GM19468 (cell line): ENCODE measurements around the gene SLC7A14.

Experiments
- ATAC-seq: cut with Tn5 transposase; IDR thresholded peaks from one replicate; pipeline ENCODE4 v1.9.1; 2021; ENCODE audit warnings: mild to moderate bottlenecking, moderate library complexity, moderate number of reproducible peaks; ENCODE audit not compliant: unreplicated experiment; ENCODE audit errors: extremely low read depth

Gene SLC7A14

GRCh38 chr3:170551252-170551651 is 34.6 kb downstream of the SLC7A14 start:
- ATAC-seq, result no peak

GRCh38 chr3:170542704-170543103 is 43.2 kb downstream of the SLC7A14 start:
- no peak for ATAC-seq

DNA sequence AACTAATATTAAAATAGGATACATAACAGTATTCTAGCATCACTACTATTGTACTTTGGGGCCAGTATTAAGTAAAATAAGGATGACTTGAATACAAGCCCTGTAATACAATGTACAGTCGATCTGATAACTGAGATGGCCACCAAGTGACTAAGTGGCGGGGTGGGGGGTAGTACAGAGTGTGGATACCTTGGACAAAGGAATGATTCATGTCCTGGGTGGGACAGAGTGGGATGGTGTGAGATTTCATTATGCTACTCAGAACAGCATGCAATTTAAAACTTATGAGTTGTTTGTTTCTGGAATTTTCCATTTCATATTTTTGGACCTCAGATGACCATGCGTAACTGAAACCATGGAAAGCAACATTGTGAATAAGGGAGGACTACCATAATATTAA is 46.0 kb downstream of the SLC7A14 start:
- ATAC-seq, result no peak

DNA sequence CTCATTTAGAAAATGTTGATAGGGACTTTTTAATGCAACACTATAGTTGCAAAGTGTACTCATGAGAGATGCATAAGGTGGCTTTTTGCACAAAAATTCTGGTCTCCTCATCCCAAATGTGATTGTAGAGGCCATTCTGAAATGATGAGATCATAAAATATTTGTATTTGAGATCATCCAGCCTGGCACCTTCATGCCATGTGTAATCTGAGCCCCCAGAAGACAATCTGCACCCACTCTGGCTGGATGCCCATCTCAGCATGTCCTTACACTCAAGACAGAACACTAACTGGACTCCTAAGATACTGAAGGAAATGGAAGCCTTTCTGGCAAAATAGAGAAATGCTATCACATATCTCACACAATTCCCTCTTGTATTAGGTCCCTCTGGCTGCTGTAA is 49.2 kb downstream of the SLC7A14 start:
- no peak for ATAC-seq

DNA sequence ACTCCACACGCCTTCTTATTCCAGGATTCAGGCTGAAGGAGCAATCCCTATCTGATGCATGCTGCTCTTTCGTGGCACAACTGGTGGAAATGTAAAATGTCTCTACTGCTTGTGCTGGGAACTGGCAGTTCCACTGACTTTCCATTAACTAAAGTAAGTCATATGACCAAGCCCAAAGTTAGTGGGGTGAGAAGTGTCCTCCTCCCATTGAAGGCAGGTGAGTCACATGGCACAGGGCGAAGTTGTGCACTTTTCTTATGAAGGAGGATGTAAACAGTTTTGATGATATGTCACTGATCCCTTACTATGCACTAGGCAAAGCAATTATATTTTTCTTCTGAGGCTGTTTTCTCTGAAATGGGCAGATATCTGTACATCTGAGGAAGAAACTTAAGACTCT is 51.6 kb downstream of the SLC7A14 start:
- ATAC-seq, result no peak

GRCh38 chr3:170532573-170532972 is 53.3 kb downstream of the SLC7A14 start:
- ATAC-seq, result no peak

GRCh38 chr3:170531657-170532335 is 54.1 kb downstream of the SLC7A14 start:
- no peak for ATAC-seq

DNA sequence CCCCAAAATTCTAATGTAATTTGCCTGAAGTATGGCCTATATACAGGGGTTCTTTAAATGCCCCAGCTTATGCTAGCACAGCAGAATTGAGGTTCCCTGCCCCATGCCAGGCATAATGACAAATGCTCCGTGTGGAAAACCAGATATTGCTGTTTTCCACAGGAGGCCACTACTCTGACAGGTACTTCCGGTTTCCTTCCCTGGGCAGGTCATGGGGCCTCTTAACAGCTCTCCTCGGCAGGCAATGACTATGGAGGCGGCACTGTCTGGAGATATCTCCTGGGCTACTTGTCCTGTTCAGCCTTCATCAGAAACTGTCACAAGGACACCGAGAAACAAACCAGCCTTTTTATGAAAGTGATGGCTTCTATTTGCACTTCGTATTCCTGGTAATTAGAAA is 54.8 kb downstream of the SLC7A14 start:
- no peak for ATAC-seq

DNA sequence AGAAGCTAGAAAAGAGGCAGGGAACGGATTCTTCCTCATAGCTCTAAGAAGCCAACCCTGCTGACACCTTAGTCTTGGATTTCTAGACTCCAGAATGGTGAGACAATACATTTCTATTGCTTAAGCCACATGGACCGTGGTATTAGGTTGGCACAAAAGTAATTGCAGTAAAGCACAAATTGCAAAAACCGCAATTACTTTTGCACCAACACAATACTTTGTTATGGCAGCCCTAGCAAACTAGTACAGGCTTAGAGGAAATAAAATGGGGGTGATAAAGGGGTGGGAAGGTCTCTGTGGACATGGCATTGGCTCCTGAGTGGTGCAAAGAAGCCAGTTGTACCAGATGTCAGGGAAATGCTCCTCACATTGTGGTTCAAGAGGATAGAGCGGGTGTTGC is 56.0 kb downstream of the SLC7A14 start:
- no peak for ATAC-seq

- ATAC-seq, result no peak
Measured at GRCh38 chr3:170529346-170529745, 56.5 kb downstream of the SLC7A14 start.

DNA sequence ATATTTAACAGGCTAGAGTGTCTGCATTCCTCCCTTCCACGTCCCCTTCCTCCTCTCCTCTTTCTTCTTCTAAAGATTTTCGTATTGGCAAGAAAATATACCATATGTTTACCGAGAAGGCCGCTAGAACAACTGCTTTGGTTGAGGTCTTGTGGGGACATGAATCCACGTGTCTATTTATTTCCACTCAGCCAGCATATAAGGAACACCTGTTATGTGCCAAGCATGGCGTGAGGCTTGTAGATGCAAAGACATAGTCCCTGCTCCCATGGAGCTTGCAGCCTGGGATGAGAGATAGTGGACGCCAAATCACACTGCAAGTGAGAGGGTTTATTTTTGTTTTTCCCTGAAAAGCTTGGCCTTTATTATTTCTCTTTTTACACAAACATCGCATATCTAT is 57.1 kb downstream of the SLC7A14 start:
- ATAC-seq, result no peak

DNA sequence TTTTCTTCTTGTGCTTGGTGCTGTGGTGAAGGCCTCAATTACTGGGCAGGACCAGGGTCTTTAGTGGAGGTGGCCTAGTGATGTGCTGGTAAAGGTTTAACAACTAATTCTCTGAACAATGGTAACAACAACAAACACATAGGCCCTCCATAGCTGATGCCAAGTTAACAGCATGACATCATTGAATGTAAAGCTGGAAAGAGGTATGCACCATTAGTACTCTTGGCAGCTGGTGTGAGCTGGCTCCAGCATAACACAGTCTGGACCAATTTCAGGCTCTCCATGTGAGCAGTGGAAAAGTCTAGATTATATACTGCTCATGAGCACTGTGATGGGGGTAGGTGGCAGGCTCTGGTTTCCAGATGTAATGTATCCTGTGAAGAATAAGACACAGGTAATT is 61.8 kb downstream of the SLC7A14 start:
- ATAC-seq, result no peak

DNA sequence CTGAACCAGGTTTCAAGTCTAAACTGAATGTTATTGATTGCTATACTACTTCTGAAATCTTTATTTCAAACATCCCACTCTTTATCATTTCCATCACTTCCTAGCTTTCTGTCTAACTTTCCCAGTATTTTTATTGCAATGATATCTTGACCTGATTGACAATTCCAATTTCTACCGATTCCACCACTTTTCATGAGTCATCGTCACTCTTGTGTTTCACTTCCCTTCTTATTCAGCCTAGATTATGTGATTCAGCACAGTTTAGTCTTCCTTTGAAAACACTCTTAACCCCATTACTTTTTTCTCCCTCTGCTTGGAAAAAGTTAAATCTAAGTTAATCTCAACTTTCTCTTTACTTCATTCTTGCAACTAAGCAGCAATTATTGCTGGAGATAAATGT is 62.6 kb downstream of the SLC7A14 start:
- ATAC-seq, result no peak

DNA sequence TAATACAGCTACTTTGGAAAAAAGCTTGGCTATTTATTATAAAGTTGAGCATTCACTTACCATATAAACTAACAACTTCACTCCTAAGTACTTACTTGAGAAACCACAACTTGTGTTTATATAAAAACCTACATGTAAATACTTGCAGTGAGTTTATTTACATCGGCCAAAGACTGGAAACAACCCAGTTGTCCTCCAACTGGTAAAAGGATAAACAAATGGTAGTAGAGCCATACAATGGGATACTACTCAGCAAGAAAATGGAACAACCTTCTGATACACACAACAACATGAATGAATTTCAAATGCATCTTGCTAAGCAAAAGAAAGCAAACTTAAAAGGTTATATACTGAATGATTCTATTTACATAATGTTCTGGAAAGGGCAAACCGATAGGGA is 63.7 kb downstream of the SLC7A14 start:
- no peak for ATAC-seq

DNA sequence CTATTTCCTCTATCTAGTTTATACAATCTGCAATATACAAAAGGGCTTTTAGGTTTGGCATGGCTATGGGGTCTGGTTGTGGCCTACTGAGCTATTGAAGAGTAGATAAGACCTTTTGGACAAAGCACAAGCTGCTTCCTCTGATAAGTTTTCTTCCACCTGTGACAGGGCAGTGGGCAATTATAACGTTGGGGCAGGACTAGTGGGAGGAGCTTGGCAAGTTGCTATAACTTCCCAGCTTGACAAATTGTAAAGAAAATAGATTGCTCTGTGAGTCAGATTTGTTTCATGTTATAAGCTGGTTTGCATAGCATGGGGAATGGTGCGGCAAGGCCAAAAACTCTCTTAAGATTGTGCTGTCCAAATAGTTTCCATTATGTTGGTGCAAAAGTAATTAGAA is 64.9 kb downstream of the SLC7A14 start:
- ATAC-seq, result no peak

DNA sequence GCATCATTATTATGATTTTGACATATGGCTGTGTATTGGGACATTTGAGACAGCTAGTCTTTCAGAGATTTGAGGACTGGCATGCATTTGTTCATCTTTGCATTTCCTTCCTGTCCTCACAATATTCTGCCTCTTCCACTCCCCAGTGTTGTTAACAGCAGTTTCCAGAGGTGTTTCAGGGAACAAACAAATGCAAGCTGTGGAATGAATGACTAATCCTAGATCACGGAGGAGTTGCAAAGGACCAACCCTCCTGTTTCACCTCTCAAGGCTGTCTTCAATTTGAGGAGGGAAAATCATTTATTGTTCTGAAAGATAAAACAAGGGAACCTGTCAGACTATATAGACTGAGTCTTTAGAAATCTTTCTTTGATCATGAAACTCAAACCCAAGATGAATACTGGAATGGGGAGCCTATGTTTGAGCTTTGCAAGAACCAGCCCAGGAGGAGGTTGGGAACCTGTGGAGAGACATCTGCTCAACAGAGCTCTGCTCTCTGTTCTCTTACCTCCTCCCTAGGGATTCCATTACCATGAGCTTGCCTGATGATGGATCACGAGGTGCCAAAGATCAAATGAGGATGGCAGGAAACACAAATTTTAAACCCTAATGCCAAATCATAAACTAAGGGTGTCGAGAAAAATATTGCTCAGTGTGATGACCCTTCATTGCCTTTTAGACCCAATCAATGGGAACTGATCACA is 68.5 kb downstream of the SLC7A14 start:
- no peak for ATAC-seq

- ATAC-seq, result no peak
Measured at GRCh38 chr3:170513642-170514041, 72.2 kb downstream of the SLC7A14 start.

DNA sequence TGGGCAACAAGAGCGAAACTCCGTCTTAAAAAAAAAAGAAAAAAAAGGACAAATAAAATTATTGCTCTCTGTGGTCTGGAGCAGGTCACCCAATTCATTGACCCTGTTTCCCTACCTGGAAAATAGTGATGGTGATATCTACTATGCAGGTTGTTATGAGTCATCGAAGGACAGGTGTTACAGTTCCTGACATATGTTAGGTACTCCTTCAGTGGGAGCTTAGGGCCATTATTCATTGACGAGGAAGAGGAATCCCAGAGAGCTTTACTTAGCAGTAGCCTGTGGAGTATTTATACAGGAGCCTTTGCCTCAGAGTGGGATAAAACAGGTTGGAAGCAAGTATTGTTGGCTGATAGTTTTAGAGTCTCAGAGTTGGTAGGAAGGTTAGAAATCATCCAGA is 74.5 kb downstream of the SLC7A14 start:
- no peak for ATAC-seq

DNA sequence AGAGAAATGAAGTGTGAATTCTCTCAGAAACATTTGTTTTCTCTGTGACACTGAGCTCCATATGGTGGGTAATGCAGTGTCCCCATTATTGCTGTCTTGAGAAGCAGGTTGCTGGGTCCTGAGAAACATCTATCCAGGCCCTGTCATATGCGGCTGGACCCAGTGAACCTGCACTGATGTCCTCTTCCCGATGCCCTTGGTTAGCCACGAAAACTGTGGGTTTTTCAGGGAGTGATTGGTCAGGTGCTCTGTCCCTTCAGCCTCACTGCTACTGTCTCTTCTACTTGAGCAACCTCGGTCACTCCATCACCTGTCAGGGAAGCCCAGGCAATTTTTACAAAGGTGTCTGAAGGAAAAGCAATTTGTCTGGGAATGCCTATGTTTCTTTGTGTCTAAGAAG is 77.0 kb downstream of the SLC7A14 start:
- ATAC-seq, result no peak

DNA sequence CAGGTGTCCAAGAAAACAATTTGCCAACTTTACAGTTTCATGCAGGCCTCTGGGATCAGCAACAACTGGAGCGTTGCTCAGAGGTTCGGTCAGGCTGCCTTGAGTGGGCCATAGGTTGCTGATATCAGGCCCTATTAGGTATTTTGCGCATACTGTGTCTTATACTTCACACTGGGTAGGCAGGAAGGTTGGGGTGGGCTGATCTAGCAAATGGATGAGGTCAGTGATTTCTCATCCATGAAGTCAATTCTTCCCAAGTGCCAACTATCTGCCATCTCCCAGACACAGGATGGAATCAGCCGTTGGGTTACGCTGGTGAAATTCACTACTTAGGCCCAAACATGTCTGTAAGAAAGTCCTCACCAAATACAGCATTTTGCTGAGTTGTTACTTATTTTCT is 77.6 kb downstream of the SLC7A14 start:
- no peak for ATAC-seq

- no peak for ATAC-seq
Measured at GRCh38 chr3:170507063-170507462, 78.8 kb downstream of the SLC7A14 start.

- no peak for ATAC-seq
Measured at GRCh38 chr3:170506556-170506955, 79.3 kb downstream of the SLC7A14 start.
